CD14-positive monocyte (primary cell): ENCODE results near the gene DNAH2. TPM values are rescaled to one million over a fixed set of nuclear protein-coding genes. Genes with fewer than 3 reads are reported as not detected.
"Not testable (repeated sequence)": the region's sequence is repeated elsewhere in the genome, so short reads cannot be mapped to it uniquely, and the experiment has no call there.

Experiments used
- DNase-seq, 3 donors: peaks; one replicate each; pipeline ENCODE4 v3.0.0-alpha.2; 2011 to 2022
- H2AFZ ChIP-seq: 2 replicates; pipeline ENCODE4 v1.6.0; 2012; ENCODE audit warnings: mild to moderate bottlenecking, low read depth, low read length, inconsistent platforms; ENCODE audit not compliant: insufficient read depth, poor library complexity, severe bottlenecking
- H3K27ac ChIP-seq, 2 donors: 1 replicate in 1 of 2; 2 replicates in 1 of 2; pipeline ENCODE4 v1.5.1; 2012 to 2013; ENCODE audit warnings: low read length in 2 of 2, control low read depth in 1 of 2, inconsistent platforms in 1 of 2, low read depth in 1 of 2, mild to moderate bottlenecking in 1 of 2
- H3K27me3 ChIP-seq, 2 donors: one replicate each; pipeline versions ENCODE4 v1.6.0 to v1.6.1; 2011 to 2013; ENCODE audit warnings: low read length in 2 of 2; ENCODE audit not compliant: control insufficient read depth in 2 of 2, insufficient read depth in 2 of 2
- H3K36me3 ChIP-seq, 2 donors: replicated peaks in 1 of 2; 1 replicate in 1 of 2; 2 replicates in 1 of 2; pipeline versions ENCODE4 v1.5.1 to v1.6.1; 2012 to 2013; ENCODE audit warnings: low read length in 2 of 2, control low read depth in 1 of 2, inconsistent platforms in 1 of 2, mild to moderate bottlenecking in 1 of 2; ENCODE audit not compliant: insufficient read depth in 2 of 2, control insufficient read depth in 1 of 2
- H3K4me1 ChIP-seq, 2 donors: 1 replicate in 1 of 2; 2 replicates in 1 of 2; pipeline versions ENCODE4 v1.5.1 to v1.6.1; 2012 to 2013; ENCODE audit warnings: low read length in 2 of 2, control low read depth in 1 of 2, inconsistent platforms in 1 of 2, mild to moderate bottlenecking in 1 of 2, moderate library complexity in 1 of 2; ENCODE audit not compliant: insufficient read depth in 2 of 2, control insufficient read depth in 1 of 2
- H3K4me2 ChIP-seq: replicated peaks from 2 replicates; pipeline ENCODE3; 2012; ENCODE audit warnings: low read length, moderate library complexity, mild to moderate bottlenecking; ENCODE audit not compliant: poor library complexity, severe bottlenecking; ENCODE audit errors: extremely low read depth
- H3K4me3 ChIP-seq, 3 experiments: fragments of 200-600 bp in 1 of 3; sonication (generic) in 1 of 3; replicated peaks in 1 of 3; 1 replicate in 2 of 3; 2 replicates in 1 of 3; pipeline ENCODE4 v1.5.1; 2011 to 2013; ENCODE audit warnings: low read length in 3 of 3, mild to moderate bottlenecking in 3 of 3, control low read depth in 2 of 3, low read depth in 2 of 3, inconsistent platforms in 1 of 3, moderate library complexity in 1 of 3
- H3K79me2 ChIP-seq: 2 replicates; pipeline ENCODE4 v1.6.0; 2012; ENCODE audit warnings: mild to moderate bottlenecking, control low read depth, inconsistent platforms, low read length, moderate library complexity; ENCODE audit not compliant: insufficient read depth
- H3K9ac ChIP-seq: 2 replicates; pipeline ENCODE4 v1.6.0; 2017; ENCODE audit warnings: low read length, mild to moderate bottlenecking; ENCODE audit not compliant: insufficient read depth, poor library complexity, severe bottlenecking
- H3K9me3 ChIP-seq, 2 donors: replicated peaks in 1 of 2; 1 replicate in 1 of 2; 2 replicates in 1 of 2; pipeline versions ENCODE4 v1.5.1 to v1.6.1; 2012 to 2013; ENCODE audit warnings: low read length in 2 of 2, control low read depth in 1 of 2; ENCODE audit not compliant: control insufficient read depth in 1 of 2, insufficient read depth in 1 of 2
- H4K20me1 ChIP-seq: 2 replicates; pipeline ENCODE4 v1.6.0; 2012; ENCODE audit warnings: mild to moderate bottlenecking, low read length, control low read depth, moderate library complexity; ENCODE audit not compliant: insufficient read depth
- H3K27ac Mint-ChIP-seq, 7 donors: one replicate each; pipeline ENCODE4 v1.8.0; 2020; ENCODE audit warnings: mild to moderate bottlenecking in 7 of 7, mixed read lengths in 7 of 7, moderate library complexity in 6 of 7, inconsistent platforms in 2 of 7
- H3K27me3 Mint-ChIP-seq, 3 donors: one replicate each; pipeline ENCODE4 v1.8.0; 2021 to 2022; ENCODE audit warnings: low read depth in 3 of 3, mild to moderate bottlenecking in 3 of 3, mixed read lengths in 3 of 3, moderate library complexity in 3 of 3, inconsistent platforms in 1 of 3
- H3K36me3 Mint-ChIP-seq, 2 donors: one replicate each; pipeline ENCODE4 v1.8.0; 2020; ENCODE audit warnings: mixed read lengths in 2 of 2, inconsistent platforms in 1 of 2, mild to moderate bottlenecking in 1 of 2
- H3K4me1 Mint-ChIP-seq: one replicate; pipeline ENCODE4 v1.8.0; 2020; ENCODE audit warnings: mild to moderate bottlenecking, mixed read lengths
- H3K4me3 Mint-ChIP-seq, 2 donors: one replicate each; pipeline ENCODE4 v1.8.0; 2020; ENCODE audit warnings: mild to moderate bottlenecking in 2 of 2, mixed read lengths in 2 of 2, moderate library complexity in 1 of 2
- H3K9me3 Mint-ChIP-seq, 7 donors: one replicate each; pipeline ENCODE4 v1.8.0; 2020 to 2022; ENCODE audit warnings: mixed read lengths in 7 of 7, mild to moderate bottlenecking in 6 of 7, moderate library complexity in 6 of 7, inconsistent platforms in 2 of 7
- CTCF ChIP-seq: fragments of 200-600 bp; IDR thresholded peaks from one replicate; pipeline ENCODE4 v1.8.0; 2022; ENCODE audit warnings: antibody characterized with exemption, mild to moderate bottlenecking
- WGBS: methylation state at CpG from one replicate; pipeline ENCODE4 v1.1.5; 2013; ENCODE audit warnings: missing lambda C conversion rate; ENCODE audit not compliant: insufficient coverage; 5-methylcytosine and 5-hydroxymethylcytosine counted together
- intact Hi-C, 2 donors: fragments of 100-400 bp; cut with micrococcal nuclease; formaldehyde crosslinking; loops; one replicate each; pipeline versions ENCODE4 v1.15.0 to v1.15.1; 2023
- polyA plus RNA-seq, 3 donors: library from polyadenylated mRNA; depleted of rRNA in 1 of 3; unstranded in 2 of 3; stranded (reverse) in 1 of 3; fragments of 300-500 nt in 2 of 3; fragments of >200 nt in 1 of 3; fragmentation: Illumina TruSeq in 2 of 3; gene quantifications; 1 replicate in 2 of 3; 2 replicates in 1 of 3; pipeline ENCODE4 v1.2.3, GENCODE V29; 2012 to 2021

DNAH2 gene
- polyA plus RNA-seq, 3 donors: 0.03 to 0.15 TPM; not detected in 1

- H3K79me2 ChIP-seq: peaks cover 32% of the 10 kb centered on the region
- peak overlapping the region; percentile 98 for H3K4me2 ChIP-seq
- 100% methylated on average over 1 of the region's 8 CpGs for WGBS
- H2AFZ ChIP-seq: no peak overlapping the region
- Mint-ChIP-seq H3K27ac (no peak overlapping the region), H3K4me3 (no peak overlapping the region), H3K27me3 (peaks cover 0 to 3% (median 0%) of the 10 kb centered on the region in 3 donors), H3K9me3 (no peaks in the 10 kb centered on the region), H3K4me1 (peaks cover 2% of the 10 kb centered on the region), H3K36me3 (peaks cover 18 to 34% of the 10 kb centered on the region in 2 donors)
- intact Hi-C loops: no loop called here
- no peak overlapping the region for H3K9ac ChIP-seq
- H3K4me3 ChIP-seq: peak overlapping the region in 1 of 3 experiments; percentile 95
- no peaks in the 10 kb centered on the region for H3K9me3 ChIP-seq
- no peak for TF ChIP-seq CTCF
- peaks cover 8 to 47% of the 10 kb centered on the region in 2 donors for H3K36me3 ChIP-seq
- H3K27ac ChIP-seq: no peak overlapping the region
- peaks cover 26% of the 10 kb centered on the region for H4K20me1 ChIP-seq
- H3K4me1 ChIP-seq: peaks cover 36 to 47% of the 10 kb centered on the region in 2 donors
- H3K27me3 ChIP-seq: no peaks in the 10 kb centered on the region
- no peak for DNase-seq
Measured at GRCh38 chr17:7859028-7859427, 141.5 kb downstream of the DNAH2 start.

- DNase-seq: peak in 2 of 3 donors; percentile 42 to 46
- WGBS: no CpG with 5 or more reads among the region's 3 CpGs
- peaks cover 33% of the 10 kb centered on the region for H3K79me2 ChIP-seq
Measured at GRCh38 chr17:7862692-7863437, 145.3 kb downstream of the DNAH2 start.

GRCh38 chr17:7864384-7864783 lies 146.8 kb downstream of the DNAH2 start:
- H3K9ac ChIP-seq, H3K9me3 Mint-ChIP-seq, H3K4me2 ChIP-seq: not testable (repeated sequence)

More at GRCh38 chr17:7862692-7863437, 145.3 kb downstream of the DNAH2 start:
- peak; percentile 95 for TF ChIP-seq CTCF
- Histone ChIP-seq H3K27ac (no peak overlapping the region), H3K27me3 (no peaks in the 10 kb centered on the region), H3K36me3 (peaks cover 0 to 46% of the 10 kb centered on the region in 2 donors), H3K4me1 (peaks cover 20 to 26% of the 10 kb centered on the region in 2 donors), H3K4me3 (no peak overlapping the region), H3K4me2 (no peak overlapping the region), H3K9me3 (no peaks in the 10 kb centered on the region), H3K9ac (no peak overlapping the region), H2AFZ (no peak overlapping the region), H4K20me1 (no peaks in the 10 kb centered on the region)
- peaks cover 13% of the 10 kb centered on the region for H3K4me1 Mint-ChIP-seq
- peaks cover 0 to 3% (median 0%) of the 10 kb centered on the region in 7 donors for H3K9me3 Mint-ChIP-seq
- intact Hi-C loops: loop anchor here (1.0 to 5.0 kb wide), 4 partner anchors 10 to 124 kb away; no protein-coding TSS in a partner anchor
- H3K27ac Mint-ChIP-seq: peak overlapping the region in 1 of 7 donors; percentile 22
- H3K4me3 Mint-ChIP-seq: no peak overlapping the region
- peaks cover 24 to 29% of the 10 kb centered on the region in 2 donors for H3K36me3 Mint-ChIP-seq
- no peaks in the 10 kb centered on the region for H3K27me3 Mint-ChIP-seq

More at GRCh38 chr17:7864384-7864783, 146.8 kb downstream of the DNAH2 start:
- peaks cover 34% of the 10 kb centered on the region for H3K79me2 ChIP-seq
- H3K36me3 Mint-ChIP-seq: peaks cover 22 to 26% of the 10 kb centered on the region in 2 donors
- not testable (repeated sequence) for DNase-seq, H3K9me3 ChIP-seq, H3K4me3 Mint-ChIP-seq, H3K27ac ChIP-seq, H3K4me3 ChIP-seq, H2AFZ ChIP-seq, H3K27me3 Mint-ChIP-seq, H3K27me3 ChIP-seq, H4K20me1 ChIP-seq, H3K27ac Mint-ChIP-seq
- H3K4me1 Mint-ChIP-seq: peaks cover 26% of the 10 kb centered on the region
- H3K36me3 ChIP-seq: peaks cover 0 to 42% of the 10 kb centered on the region in 2 donors
- H3K4me1 ChIP-seq: peaks cover 23 to 27% of the 10 kb centered on the region in 2 donors
- intact Hi-C loops: loop anchor here (5.0 kb wide), 2 partner anchors 33 to 123 kb away; no protein-coding TSS in a partner anchor
- 88% methylated on average over 4 of the region's 5 CpGs for WGBS
